HuH-7 (cell line): Measurements from ENCODE around the gene GNAZ.

Source experiments
- DNase-seq: peaks from one replicate; pipeline ENCODE4 v3.0.0; 2011; ENCODE audit warnings: low spot score

Gene GNAZ

DNA sequence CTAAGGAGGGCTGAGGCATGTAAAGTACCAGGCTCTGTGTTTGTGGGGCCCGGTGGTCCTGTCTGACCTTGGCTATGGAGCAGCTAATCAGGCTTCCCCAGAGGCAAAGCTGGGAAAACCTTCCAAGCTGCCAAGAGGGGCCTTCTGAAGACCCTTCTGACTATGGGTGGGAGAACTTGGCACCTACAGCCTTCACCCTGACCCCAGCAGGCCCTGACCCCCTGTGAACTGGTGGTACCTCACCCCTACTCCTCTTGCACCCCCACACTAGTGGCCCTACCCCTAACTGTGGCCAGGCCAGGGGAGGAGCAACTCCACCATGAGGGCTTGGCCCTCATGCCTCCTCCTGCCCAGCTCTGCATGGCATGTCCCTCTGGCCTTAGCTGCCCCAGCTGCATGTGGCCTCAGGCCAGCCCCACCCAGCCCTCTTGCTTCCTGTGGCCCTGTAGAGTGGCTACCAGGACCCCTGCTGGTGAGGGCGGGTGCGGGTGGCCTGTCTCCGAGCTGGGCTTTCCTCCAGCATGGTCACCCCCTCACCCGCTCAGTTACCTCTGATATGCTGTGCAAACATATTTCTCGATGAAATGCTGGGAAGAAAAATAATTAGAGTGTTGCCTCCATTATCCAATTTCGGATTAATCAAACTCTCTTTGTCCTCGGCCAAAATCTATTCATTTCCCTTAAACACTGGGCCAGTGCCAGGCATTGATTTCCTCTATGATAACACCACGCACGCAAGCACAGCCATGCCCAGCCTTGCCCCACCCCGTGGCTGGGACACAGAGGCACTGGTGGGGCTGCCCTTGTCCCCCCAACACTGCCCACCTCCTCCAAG lies 7.5 kb downstream of the GNAZ start:
- peak; percentile 52 for DNase-seq

DNA sequence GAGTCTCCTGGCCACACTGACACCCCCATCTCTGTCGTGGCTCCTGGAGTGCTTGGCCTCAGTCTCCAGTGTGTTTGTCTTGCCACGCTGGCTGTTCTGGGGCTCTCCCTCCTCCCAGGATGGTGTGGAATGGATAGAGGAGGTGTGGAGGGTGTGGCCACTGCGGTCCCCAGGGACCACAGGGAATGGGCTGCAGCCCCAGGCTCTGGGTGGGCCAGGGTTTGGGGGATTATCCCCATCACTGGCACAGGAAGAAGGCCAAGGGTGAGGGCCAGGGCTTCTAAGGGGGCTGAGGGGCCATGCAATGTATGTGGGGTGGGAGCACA lies 8.1 kb downstream of the GNAZ start:
- DNase-seq, result no peak

DNA sequence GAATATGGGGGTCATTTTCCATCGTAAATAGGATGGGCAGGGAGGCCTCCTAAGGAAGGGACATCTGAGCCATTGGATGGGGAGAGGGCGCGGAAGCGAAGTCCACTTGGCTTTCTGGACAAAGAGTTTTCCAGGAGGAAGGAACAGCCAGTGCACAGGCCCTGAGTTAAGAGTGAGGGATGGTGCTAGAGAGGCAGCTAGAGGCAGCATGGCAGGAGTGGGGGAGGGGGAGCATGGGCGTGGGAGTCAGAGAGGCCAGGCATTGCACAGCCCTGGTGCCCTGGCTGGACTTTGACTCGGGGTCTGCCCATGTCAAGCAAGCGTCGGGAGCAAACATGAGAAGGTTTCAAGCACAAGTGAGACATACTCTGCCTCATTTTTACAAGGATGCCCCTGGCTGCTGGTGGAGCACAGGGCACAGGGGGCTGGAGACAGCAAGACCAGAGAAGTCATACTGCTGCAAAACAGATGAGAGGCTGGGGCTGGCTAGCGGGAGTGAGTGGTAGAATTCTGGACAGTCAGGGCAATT lies 9.0 kb downstream of the GNAZ start:
- peak; percentile 70 for DNase-seq

DNA sequence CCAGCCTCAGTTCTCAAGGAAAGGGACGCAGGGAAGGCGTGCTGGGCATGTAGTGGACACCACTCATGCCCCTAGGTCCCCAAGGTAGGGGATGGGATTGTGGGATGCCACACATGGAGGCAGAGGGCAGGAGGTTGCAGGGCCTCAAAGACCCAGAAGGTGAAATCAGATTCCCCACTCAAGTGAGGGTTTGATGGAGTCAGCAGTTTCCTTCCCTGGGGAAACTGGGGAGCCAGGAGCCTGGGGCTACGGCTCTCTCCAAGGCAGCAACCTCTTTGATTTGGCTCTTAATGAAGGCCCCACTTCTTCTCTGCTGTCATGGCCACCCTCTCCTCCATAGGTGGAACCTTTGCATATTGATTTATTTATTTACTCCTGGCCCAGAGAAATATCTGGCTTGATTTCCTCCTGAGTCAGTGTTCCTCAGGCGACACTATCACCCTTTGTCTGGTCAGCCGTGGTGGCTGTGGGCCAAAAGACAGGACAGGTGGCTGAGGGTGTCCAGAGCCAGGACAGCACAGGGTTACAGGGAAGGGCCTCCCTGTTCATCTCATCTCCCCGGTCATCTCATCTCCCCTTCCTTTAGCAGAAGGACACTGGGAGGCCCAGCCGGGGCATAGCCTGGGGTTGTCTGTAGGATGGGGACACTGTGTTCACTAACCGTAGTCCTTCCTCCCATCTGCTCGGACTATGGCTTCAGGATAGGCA lies 9.6 kb downstream of the GNAZ start:
- DNase-seq, result no peak

DNA sequence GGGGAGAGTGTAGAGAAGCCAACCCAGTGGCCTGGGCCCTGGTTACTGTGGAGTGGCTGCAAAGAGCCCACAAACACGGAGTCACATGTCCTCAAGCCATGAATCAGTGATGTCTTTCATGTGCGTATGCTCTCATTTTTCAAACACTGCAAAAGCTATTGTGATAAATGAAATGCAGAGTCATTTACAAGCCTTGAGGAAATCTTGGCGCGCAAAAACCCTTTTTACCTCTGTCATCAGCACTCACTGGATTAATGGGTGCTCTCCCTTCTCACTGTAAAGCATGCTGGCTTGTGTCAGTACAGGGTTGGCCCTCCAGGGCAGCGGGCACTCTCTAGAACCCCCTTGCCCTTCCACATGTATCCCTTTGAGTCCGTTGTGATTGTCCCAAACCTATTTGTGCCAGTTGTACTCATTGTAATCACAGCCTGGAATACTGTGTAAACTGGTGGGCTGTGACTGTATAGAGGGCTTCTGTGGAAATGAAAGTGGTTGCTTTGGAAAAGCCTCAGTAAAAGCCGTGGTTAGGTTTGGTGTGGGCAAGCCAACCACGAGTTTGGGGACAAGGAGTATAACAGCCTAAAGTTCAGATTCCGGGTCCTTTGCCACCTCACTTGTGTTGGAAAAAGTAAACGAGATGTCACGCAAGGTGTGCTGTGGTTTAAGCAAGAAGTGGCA lies 10.4 kb downstream of the GNAZ start:
- DNase-seq, result no peak

DNA sequence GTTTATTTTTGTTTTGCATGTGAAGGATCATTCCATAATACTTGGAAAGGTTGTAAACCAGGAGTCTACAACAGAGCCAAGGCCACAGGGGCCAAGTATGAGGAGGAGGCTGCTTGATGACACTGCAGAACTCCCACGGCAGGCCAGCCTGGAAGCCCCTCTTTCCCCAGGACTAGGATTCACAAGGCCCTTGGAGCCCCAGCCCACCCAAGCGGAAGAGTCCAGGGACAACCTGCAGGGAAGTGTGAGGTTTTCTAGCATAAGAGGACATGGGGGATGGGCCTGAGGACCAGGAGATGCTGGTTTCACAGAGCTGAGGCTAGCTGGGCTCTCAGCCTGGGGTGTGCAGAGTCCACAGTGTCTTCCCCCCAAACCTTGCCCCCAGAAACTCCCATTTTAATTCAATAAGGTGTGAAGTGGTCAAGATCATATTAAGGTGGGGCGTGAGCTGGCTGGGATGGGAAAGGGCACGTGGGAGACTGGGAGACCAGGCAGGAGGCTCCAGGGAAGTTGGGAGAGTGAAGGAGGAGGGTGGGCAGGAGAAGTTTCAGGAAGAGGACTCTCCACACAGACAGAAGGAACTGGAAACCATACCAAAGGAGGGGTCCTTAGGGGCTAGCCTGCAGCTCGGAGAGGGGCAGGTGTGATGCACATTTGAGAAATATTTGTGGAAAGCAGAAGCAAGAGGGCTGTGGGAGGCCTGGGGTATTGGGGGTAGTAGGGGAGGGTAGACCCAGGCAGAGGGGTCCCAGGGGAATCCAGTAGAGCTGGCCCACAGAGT lies 12.4 kb downstream of the GNAZ start:
- no peak for DNase-seq

DNA sequence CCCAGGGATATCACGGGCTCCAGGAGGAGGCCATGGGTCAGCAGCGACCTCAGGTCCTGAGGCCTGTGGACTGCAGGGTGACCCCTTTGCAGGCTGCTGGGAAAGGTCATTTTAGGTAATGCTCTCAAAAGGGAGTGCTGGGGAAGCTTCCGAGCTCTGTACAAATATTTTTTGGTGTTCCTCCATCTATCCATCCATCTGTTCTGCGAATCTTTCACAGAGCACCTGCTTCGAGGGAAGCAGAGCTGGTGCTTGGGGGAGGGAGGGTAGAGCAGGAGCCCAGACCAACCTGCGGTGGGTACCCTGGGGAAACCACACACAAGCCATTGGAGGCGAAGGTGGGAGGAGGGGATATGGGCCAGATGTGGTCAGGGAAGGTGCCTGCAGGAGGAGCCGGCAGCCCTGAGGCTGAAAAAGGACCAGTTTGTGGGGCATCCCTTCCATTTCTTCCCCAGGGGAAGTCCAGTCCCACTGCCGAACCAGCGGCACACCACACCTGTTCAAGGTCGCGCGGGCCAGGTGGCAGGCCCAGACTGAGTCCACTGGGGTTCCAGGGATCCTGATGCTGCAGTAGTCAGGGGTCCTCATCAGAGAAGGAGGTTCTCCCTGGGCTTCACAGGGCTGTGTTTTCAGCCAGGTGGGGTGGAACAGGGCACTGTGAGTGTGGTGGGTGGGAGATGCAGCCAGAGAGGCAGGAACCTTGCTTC lies 13.1 kb downstream of the GNAZ start:
- no peak for DNase-seq

DNA sequence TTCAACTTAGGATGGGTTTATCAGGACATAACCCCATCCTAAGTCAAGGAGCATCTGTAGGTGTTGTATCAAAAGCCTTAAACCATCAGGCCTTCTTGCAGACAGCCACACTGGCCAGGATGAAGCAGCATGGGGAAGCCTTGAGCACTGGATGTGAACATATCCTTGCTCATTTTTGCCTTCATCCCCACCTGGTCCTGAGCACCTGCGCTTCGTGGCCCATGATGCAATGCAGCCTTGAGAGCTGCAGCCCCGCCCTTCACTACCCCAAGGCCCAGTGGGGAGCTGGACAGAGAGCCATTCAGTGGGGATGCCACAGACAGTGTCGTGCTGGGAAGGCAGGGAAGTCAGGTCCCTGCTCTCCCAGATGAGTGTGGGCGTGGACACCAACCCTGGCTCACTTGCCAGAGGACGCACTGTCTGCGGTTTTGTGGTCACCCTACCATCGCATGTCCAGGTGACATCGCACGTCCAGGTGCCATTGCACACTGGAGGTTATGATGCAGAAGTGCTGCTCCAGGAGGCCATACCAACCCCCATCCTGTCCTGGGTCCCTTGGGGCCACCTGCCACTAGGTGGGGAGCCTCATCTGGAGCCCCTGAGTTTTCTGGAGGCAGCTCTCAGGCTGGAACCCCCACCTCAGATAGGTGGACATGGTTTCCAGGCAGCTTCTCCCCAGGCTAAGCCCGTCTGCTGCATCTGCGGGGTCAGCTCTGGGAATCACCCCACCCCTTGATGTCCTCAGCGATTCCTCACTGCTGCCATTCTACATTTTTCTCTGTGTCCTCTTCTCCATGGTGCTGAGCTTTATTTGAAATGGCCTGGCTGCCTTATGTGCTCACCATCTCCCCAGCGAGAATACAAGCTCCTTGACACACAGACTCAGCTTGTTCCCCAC lies 14.4 kb downstream of the GNAZ start:
- DNase-seq, result no peak

DNA sequence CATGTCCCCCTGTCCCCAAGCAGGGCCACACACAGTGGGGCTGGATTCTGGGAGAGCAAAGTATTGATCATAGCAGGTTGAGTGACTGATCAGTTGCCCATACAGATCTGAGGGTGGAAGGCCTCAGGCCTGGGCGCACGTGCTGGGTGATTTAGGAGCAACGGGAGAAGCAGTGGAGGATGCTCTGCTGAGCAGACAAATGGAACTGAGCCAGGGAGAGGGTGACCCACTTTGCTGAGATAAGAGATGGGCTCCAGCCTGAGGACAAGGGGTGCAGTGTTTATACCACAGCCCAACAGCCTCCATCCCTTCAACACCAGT lies 15.0 kb downstream of the GNAZ start:
- DNase-seq, result no peak

DNA sequence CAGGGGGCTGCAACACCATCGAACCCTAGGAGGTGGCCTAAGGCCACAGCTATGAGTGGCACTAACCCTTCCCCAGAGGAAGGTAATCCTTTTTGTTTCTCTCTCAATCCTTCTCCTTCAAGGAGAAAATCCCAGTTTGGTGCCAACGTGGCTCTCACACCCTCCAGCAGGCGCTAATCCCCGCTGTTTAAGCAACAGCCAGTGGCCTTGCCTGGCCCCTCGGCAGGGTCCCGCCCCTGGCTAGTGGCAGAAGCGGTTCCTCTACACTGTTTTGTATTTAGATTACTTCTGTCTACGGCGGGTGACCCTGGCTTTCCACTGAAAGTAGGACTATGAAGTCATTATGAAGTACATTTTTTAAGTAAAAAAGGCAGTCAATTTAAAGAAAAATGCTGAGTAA lies 15.5 kb downstream of the GNAZ start:
- DNase-seq, result no peak

DNA sequence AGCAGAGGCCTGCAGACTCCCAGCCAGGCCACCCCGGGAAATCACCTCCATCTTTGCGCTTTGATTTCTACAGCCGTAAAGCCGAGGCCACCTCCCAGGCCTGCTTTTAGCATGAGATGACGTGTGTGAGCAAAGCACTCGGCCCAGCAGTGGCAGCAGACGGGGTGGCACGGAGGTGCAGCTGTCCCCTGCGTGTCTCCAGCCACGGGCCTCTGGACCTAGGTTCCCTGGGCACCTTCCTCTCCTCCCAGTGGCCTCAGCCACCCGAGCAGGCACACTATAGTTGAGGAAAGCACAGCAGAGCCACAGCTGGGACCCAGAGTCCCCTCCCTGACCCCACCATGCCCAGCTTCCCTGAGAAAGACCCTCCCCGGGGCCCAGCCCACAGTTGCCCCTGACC lies 15.9 kb downstream of the GNAZ start:
- DNase-seq, result no peak

DNA sequence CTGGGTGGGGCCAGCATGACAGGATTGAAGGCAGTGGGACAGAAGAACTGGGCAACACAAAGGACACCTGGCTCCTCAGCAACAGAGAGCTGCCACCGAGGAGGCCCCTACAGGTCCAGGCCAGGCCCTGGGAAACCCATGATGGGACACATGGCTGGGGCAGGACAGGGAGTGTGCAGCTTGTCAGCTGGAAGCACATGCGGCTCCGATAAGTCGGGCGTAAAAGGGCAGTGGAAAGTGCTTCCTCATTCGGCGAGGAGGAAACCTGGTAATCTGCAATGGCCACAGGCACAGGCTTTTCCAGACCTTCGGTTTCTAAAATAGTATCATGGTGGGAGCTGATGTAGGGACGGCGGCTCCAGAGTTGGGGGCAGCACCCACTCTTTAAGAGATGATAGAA lies 16.5 kb downstream of the GNAZ start:
- DNase-seq, result no peak

DNA sequence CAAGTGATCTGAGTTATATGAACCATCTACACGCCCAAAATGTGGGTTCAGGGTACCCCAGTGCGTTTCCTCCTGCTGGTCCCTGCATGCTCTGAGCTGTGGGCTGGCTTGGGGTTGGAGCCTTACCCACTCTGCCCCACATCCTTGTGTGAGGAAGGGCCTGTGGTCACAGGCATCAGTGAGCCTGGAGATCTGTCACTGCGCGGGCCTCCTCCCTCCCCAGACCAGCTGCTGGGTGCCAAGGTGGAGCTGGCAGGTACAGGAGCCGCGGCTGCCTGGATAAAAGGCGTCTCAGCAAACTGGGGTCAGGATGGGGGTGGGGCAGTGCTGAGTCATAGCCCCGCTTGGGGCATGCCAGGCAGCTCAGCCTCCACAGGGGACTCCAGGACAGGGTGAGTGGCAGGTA lies 17.9 kb downstream of the GNAZ start:
- DNase-seq, result no peak

DNA sequence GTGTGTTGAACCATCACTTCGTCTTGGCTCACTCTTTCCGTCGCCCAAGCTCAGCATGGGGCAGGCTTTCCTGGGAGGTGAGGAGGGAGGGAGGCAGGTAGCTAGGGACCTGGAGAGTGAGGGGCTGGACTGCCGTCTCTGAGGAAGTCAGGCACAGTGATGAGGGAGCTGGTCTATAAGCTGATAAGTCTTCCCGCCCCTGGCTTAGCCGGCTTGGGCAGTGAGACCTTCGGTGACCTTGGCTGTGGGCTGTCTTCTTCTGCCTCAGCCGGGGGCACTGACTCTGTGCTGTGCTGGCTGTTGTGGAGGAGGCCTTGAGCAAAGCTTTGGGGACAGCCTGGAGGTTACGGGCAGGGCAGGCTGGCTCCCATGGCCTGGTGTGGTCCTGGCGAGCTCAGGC lies 18.7 kb downstream of the GNAZ start:
- DNase-seq, result no peak

DNA sequence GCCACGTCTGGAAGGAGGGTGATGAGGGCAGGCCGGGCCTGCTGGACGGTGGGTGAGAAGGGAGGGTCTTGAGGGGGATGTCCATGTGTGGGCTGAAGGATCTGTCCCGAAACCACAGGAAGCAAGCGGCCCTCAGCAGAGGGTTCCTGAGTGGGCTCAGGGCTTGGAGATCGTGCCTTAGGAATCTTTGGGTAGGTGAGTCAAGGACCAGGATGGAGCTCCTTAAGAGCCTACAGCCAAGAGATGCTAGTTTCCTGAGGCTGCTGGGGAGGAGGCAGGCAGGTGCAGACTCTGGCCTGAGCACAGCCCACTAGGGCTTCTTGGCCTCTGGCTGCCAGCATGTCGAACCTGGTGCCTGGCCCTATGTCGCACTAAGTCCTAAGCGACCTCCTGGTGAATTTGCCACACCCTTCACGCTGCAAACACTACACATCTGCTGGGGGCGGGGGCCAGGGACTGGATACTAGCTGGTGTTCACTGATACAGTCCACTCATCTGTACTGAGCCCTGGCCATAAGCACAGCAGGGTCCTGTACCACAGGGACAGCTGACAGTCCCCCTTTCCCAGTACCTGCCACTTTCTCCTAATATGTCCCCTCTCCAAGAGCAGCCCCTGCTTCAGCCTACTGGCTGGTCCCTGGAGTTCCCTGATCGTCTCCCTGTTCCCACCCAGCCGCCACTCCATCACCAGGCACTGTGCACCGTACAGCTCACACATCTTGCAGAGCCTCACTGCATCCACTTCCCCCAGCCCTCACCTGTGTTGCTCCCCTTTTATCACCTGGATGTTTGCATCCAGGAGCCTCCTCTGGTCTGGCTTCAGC lies 19.5 kb downstream of the GNAZ start:
- DNase-seq, result no peak

DNA sequence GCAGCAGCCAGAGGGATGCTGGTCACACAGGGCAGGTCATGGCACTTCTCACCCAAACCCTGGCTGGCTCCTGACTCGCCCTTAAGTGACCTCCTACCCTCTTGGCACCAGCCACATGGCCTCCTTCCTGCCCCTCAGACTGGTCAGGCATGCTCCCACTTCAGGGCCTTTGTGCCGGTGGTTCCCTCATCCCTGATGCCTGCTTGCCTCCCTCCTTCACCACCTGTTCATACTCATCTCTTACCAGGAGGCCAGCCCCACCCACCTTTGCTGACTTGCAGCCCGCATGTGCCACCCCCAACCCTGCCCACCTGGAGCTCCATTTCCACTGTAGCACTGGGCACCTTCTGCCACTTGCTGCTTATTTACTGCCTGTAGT lies 20.1 kb downstream of the GNAZ start:
- no peak for DNase-seq

DNA sequence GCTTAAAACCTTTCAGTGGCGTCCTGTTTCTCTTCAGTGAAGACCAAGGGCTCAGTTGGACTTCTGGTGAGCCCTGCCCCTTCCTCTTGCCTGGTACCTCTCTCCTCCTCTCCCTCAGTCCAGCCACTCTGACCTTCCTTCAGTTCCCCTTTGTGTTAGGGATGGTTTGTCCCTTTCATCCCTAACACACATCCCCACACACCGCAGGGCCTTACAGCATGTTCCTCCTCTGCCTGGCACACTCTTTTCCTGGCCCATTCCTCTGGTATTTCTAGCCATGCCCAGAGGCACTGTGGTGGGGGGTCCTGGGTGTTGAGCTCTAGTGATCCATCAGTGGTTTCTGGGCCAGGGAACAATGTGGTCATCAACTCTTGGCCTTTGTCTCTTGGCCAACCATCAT lies 21.4 kb downstream of the GNAZ start:
- DNase-seq, result no peak

DNA sequence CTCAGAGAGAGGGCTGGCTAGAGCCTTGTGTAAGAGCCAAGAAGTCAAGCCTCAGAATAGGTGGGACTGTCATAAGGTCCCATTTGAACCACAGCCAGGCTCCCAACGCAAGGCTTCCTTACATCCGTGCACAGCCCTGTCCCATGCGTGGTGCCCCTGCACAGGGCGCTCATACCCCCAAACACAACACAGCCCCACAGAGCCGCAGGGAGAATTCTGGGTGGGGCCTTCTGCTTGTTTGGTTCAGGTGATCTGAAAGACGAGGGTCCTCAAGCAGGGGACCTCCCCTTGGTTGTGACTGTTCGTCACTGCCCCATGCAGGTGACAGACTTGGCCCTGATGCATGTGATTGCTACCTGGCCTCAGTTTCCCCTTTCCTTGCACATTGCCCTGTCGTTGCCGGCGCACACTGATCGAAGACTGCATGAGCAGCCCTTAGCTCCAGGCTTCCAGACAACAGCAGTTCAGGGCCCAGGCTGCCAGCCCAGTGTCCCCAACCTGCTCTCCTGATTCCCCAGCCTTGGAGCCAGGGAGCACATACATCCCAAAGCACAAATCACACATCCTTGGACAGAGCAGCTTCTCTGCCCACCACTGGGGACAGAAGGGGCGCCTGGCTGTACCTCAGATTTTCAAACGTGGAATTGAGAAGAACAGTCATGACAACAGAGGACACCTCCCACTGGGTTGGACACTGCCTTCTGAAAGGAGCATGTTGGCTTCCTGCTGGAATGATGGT lies 22.1 kb downstream of the GNAZ start:
- no peak for DNase-seq
